Right ventricle myocardium superior (tissue), 1 donor: ENCODE results near the gene TSFM. TPM values are rescaled to one million over a fixed set of nuclear protein-coding genes. Genes with fewer than 3 reads are reported as not detected.
A peak's percentile ranks its signal among the peaks of the same experiment; 100 is the strongest.

ENCODE experiments used
- ATAC-seq: fragments of 200-7000 bp; cut with Tn5 transposase; one replicate; pipeline ENCODE4 v1.9.1; 2020; ENCODE audit warnings: mild to moderate bottlenecking; ENCODE audit not compliant: poor library complexity
- DNase-seq: peaks from one replicate; pipeline ENCODE4 v3.0.0-alpha.2; 2020
- intact Hi-C: fragments of 100-400 bp; cut with DNase I; formaldehyde crosslinking; loops from one replicate; pipeline ENCODE4 v1.11.2; 2022
- total RNA-seq: library from RNA; stranded (reverse); fragmentation: NEBNext Ultra II Directional; extraction: Animal tissue kit (Norgen Biotek cat#: 25700); gene quantifications from one replicate; pipeline ENCODE4 v1.2.1, GENCODE V29; 2021
- donor health status: DM: no; HTN: yes; CAD: no; lungs with severe emphysema.

Gene TSFM
- total RNA-seq, 1 donor from 2014 or later = 49.5 TPM

DNA sequence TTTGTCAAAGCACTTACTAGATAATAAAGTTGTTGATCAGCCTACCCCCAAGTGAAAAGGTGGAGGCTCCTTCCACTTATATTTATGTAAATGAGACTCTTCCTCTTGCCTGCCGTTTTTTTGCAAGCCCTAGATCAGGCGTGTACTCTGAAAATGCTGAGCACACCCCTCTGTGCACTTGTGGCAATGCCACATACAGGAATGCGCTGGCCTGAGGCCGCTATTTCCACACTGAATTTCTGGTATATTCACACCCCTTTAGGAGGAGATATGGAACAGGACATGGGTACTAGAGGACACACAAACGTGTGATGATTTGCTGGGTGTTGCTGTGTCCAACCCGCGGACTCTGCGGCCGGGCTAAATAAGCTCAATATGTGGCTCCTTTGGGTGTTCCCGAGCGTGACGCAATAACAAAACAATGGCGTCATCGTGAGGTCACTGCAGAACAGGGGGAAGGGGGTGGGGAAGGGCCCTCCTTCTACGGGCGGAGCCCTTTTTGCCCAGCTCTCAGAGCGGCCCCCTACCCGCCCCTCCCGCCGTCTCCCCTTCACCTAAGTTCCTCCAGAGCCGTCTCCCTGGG, 38.3 kb upstream of the TSFM start:
- intact Hi-C loops = no loop called here
- peak; percentile 82 for DNase-seq
- ATAC-seq = peak; percentile 64

DNA sequence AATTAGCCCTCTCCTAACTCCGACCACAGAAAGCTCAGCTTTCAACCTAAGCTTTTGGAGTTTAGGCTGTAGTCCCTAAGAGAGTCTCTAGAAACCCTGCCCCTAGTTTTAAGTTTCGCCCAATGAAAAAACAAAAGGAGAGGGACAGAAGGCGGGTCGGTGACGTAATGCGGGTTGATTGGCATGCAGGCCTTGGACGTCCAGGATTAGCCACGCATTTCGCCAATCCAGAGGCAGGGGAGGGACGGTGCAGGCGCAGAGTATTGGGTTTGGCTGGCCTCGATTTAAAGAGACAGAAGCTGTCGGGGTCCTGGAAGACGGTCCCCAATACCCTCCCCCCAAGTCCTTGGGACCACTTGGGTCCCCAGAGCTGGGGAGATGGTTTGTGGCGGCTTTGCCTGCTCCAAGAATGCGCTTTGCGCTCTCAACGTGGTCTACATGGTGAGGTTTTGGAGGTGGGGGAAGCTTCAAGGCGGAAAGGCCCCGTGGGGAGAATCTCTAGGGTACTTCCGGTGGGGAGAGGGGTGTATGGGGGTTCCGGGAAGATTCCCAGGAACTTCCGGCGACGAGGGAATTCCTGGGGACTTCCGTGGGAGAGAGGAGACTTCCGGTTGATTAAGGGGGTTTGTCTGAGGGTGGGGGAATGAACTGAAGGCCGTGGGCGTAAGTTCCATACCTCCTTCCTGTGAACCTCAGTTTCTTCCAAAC, 37.7 kb upstream of the TSFM start, which contains the start of gene TSPAN31:
TSS of gene TSPAN31 (plus strand) at position 263 of the 708 bp plus-strand sequence. CDS start at position 379, 116 bp downstream.
- peak; percentile 98 for DNase-seq
- intact Hi-C loops = no loop called here

GRCh38 chr12:57745485-57745881, 37.1 kb upstream of the TSFM start:
- DNase-seq = no peak
- intact Hi-C loops = no loop called here
- ATAC-seq = no peak

More for the DNA sequence above, 37.7 kb upstream of the TSFM start, which contains the start of gene TSPAN31:
- peak; percentile 95 for ATAC-seq

- intact Hi-C loops = no loop called here
- DNase-seq (no peak), ATAC-seq (no peak)
Measured at GRCh38 chr12:57746025-57746424, 36.6 kb upstream of the TSFM start.

- intact Hi-C loops = no loop called here
- ATAC-seq = no peak
- DNase-seq = no peak
Measured at GRCh38 chr12:57749061-57749460, 33.5 kb upstream of the TSFM start.

- no peak for DNase-seq
- ATAC-seq = no peak
- intact Hi-C loops = no loop called here
Measured at GRCh38 chr12:57750561-57751431, 31.8 kb upstream of the TSFM start.

- no peak for ATAC-seq
- intact Hi-C loops = no loop called here
- DNase-seq = no peak
Measured at GRCh38 chr12:57751432-57751787, 31.2 kb upstream of the TSFM start.

DNA sequence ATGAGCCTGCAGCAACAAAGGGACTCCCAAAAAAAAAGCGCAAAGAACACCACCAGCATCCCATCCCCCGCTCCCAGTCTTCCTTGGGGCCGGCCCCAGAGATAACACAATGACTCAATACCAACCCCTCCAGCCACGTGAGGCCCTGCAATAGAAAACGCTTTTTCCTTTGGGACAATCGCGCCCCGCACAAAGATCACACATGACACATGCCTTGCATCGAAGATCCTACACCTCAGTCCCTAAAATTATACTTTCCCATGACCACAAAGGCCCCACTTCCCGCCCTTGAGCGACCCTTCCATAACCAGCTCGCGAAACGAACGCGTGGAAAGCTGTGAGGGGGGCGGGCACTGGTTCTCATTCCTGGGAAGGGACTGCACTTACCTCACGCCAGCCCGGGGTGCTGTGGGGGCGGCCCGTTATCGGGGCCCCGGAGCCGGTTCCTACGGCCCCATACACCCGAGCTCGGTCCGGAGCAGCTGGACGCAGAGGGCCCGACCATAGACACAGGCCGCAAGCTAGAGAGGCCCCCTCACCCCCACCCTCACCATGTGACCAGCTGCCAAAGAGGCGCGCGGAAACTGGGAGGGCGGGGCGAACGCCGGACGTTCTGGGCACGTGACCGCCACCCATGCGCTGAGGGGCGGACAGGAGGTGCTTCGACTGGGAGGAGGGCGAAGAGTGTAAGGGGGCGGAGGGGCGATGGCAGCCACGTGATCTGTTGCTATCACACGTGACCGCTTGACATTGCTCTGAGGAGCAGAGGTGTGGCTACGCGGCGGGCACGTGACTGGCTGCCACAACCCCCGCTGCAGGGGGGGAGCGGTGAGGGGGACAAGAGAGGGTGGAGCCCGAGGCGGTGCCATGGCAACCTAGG, 30.6 kb upstream of the TSFM start, which contains the start of gene CDK4:
TSS of gene CDK4 (minus strand) at position 523 of the 880 bp plus-strand sequence. CDS start 593 bp downstream, outside the sequence.
- ATAC-seq = peak; percentile 90
- peak; percentile 100 for DNase-seq
- intact Hi-C loops = no loop called here

- intact Hi-C loops = no loop called here
- DNase-seq (no peak), ATAC-seq (no peak)
Measured at GRCh38 chr12:57752668-57753000, 30.0 kb upstream of the TSFM start.

GRCh38 chr12:57753756-57754337, 28.7 kb upstream of the TSFM start:
- DNase-seq (no peak), ATAC-seq (no peak)
- intact Hi-C loops = no loop called here

DNA sequence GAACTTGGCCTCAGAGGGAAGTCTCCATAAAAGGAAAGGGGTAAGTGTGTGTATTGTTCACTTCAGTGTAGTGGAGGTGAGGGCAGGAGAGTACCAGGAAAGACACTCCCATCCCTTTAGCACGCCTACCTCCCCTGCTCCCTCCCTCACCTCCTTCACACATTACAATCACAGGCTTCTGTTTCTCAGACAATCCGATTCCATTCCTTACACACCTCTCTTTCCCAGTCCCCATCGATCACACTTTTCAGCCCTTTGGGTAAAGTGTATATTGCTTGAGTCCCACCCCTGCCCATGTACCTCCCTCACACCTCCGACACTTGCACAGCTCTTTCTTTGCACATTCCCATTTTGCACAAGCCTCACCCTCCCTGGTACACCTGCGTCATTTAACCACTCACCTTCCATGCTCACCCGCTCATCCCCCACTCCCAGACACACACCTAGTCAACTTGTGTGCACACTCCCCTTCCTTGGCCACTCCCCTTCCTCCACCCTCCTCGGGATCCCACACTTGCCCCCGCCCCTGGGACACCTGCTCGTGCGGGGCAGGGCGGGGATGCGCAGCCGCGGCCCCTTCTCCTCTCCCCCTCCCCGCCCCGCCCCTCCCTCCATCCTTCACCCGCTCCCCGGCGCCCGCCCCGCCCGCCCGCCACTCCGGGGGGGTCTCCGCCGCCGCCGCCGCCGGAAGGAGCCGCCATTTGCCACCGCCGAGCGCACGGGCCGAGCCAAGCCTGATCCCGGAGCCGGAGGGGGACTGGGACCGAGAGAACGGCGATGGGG, 28.0 kb upstream of the TSFM start, which contains the start of gene MARCHF9:
TSS of gene MARCHF9 (plus strand) at position 693 of the 783 bp plus-strand sequence. CDS start 426 bp downstream, outside the sequence.
- ATAC-seq (peak; percentile 3), DNase-seq (peak; percentile 67)

GRCh38 chr12:57755194-57755453, 27.5 kb upstream of the TSFM start:
- intact Hi-C loops = no loop called here
- DNase-seq = no peak
- no peak for ATAC-seq

More for the DNA sequence above, 28.0 kb upstream of the TSFM start, which contains the start of gene MARCHF9:
- intact Hi-C loops = no loop called here

- intact Hi-C loops = no loop called here
- no peak for DNase-seq
- ATAC-seq = no peak
Measured at GRCh38 chr12:57755454-57756372, 26.9 kb upstream of the TSFM start.

DNA sequence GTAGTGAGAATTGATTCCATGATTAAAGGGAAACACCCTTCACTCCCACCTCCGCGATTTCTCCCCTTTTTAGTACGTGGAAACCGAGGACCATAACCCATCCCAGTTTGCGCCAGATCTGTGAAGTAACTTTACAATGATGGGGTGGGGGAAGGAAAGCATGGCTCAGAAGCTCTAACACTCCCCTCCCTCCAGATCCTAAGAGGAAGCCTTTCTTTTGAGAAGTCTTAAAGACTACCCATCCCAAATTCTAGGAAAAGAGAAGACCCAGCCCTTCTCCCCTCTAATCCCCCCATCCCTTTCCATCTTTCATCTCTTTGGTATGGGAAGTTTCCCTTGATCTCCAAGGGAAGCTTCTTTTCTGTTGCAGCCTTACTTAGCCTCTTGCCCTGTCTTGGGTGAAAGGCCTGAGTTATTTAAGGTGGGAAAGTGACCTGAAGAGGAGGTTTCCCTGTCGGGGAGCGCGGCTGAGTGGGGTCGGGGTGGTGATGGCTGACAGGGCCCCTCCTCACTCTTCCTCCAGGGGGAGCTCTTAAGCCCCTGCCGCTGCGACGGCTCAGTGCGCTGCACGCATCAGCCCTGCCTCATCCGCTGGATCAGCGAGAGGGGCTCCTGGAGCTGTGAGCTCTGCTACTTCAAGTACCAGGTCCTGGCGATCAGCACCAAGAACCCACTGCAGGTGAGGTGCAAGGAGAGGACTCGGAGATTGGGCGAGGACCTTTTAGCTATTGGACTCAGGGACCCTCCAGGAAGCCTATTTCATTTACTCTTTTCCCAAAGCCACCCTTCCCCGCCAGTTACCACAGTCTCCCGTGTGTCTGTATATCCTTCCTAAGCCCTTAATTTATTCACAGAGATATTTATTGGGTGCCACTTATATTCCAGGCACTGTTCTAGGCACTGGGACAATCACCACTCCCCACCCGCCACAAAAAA, 25.9 kb upstream of the TSFM start:
- intact Hi-C loops = no loop called here
- no peak for ATAC-seq
- no peak for DNase-seq

DNA sequence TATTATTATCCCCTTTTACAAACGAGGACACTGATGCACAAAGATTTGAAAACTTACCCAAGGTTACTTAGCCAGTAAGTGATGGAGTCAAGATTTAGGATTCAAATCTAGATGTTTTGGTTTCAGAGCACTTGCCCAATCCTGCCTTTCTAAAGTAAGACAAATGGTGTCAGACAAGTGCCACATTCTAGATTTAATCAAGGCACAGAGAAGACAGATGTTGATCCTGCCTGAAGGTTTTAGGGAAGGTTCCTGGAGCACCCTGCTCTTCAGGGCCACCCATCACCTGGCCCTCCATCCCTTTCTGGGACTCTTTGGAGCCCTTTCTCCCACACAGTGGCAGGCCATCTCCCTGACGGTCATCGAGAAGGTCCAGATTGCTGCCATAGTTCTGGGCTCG, 24.8 kb upstream of the TSFM start:
- DNase-seq = no peak
- no peak for ATAC-seq
- intact Hi-C loops = no loop called here
